WTC11 (cell line): ENCODE data around the gene MORN1. TPM values are rescaled to one million over a fixed set of nuclear protein-coding genes. Genes with fewer than 3 reads are reported as not detected.

Experiments
- ATAC-seq: fragments of 200-7000 bp; cut with Tn5 transposase; 2 replicates; pipeline ENCODE4 v1.10.0; 2021; ENCODE audit warnings: mild to moderate bottlenecking, moderate library complexity
- CTCF ChIA-PET: fragments of 300-600 bp; sonication (Branson Sonifier 250); formaldehyde crosslinking; loops from one replicate; lab custom pipeline; 2021; ENCODE audit warnings: antibody characterized with exemption; lab: Charles Lee
- POLR2A ChIA-PET: fragments of 350-600 bp; sonication (Branson Sonifier 250); formaldehyde crosslinking; loops from one replicate; lab custom pipeline; 2021; ENCODE audit warnings: antibody characterized with exemption; lab: Charles Lee
- DNase-seq: peaks from one replicate; pipeline ENCODE4 v3.0.0; 2021; ENCODE audit warnings: low spot score
- H3K27ac Mint-ChIP-seq: 2 replicates; pipeline ENCODE4 v1.8.0; 2021; ENCODE audit warnings: mixed read lengths
- H3K27me3 Mint-ChIP-seq: 2 replicates; pipeline ENCODE4 v1.8.0; 2021; ENCODE audit warnings: low read depth, mild to moderate bottlenecking, moderate library complexity, mixed read lengths
- H3K36me3 Mint-ChIP-seq: 2 replicates; pipeline ENCODE4 v1.8.0; 2021; ENCODE audit warnings: mixed read lengths
- H3K4me1 Mint-ChIP-seq: 2 replicates; pipeline ENCODE4 v1.8.0; 2022; ENCODE audit warnings: mixed read lengths
- H3K4me3 Mint-ChIP-seq: 2 replicates; pipeline ENCODE4 v1.8.0; 2021; ENCODE audit warnings: mild to moderate bottlenecking, moderate library complexity, mixed read lengths
- H3K9me3 Mint-ChIP-seq: 2 replicates; pipeline ENCODE4 v1.8.0; 2021; ENCODE audit warnings: mixed read lengths
- AR ChIP-seq: fragments of 250-450 bp; sonication (Bioruptor Pico); IDR thresholded peaks from 2 replicates; pipeline ENCODE4 v1.9.0; 2021; ENCODE audit warnings: mild to moderate bottlenecking
- ATF3 ChIP-seq: sonication (generic); formaldehyde crosslinking; conservative IDR thresholded peaks from 2 replicates; pipeline ENCODE4 v1.8.1; 2022; ENCODE audit warnings: mild to moderate bottlenecking, missing genetic modification reagents
- CBFB ChIP-seq: sonication (generic); formaldehyde crosslinking; IDR thresholded peaks from 2 replicates; pipeline ENCODE4 v1.8.1; 2022; ENCODE audit warnings: mild to moderate bottlenecking, low read depth, missing genetic modification reagents
- CREM ChIP-seq: sonication (generic); formaldehyde crosslinking; IDR thresholded peaks from 2 replicates; pipeline ENCODE4 v1.8.1; 2022; ENCODE audit warnings: mild to moderate bottlenecking, missing genetic modification reagents, moderate library complexity
- CTCF ChIP-seq: fragments of 200-600 bp; IDR thresholded peaks from 2 replicates; pipeline ENCODE4 v1.8.0; 2022; ENCODE audit warnings: antibody characterized with exemption
- E2F4 ChIP-seq: sonication (generic); formaldehyde crosslinking; IDR thresholded peaks from 2 replicates; pipeline ENCODE4 v1.8.1; 2022; ENCODE audit warnings: low read depth, mild to moderate bottlenecking, moderate library complexity, missing genetic modification reagents, borderline replicate concordance
- EMX1 ChIP-seq: fragments of 250-450 bp; sonication (Bioruptor Pico); IDR thresholded peaks from 2 replicates; pipeline ENCODE4 v1.8.0; 2021; ENCODE audit warnings: mild to moderate bottlenecking
- ERG ChIP-seq: fragments of 250-450 bp; sonication (Bioruptor Pico); IDR thresholded peaks from 2 replicates; pipeline ENCODE4 v1.8.0; 2021; ENCODE audit warnings: mild to moderate bottlenecking
- ESRRA ChIP-seq: sonication (generic); formaldehyde crosslinking; IDR thresholded peaks from 2 replicates; pipeline ENCODE4 v1.8.1; 2022; ENCODE audit warnings: mild to moderate bottlenecking, missing genetic modification reagents, borderline replicate concordance
- ETV6 ChIP-seq: sonication (generic); formaldehyde crosslinking; IDR thresholded peaks from 2 replicates; pipeline ENCODE4 v1.8.1; 2022; ENCODE audit warnings: mild to moderate bottlenecking, missing genetic modification reagents
- GABPB1 ChIP-seq: sonication (generic); formaldehyde crosslinking; IDR thresholded peaks from 2 replicates; pipeline ENCODE4 v1.8.1; 2023; ENCODE audit warnings: mild to moderate bottlenecking, missing genetic modification reagents
- HMGXB4 ChIP-seq: sonication (generic); formaldehyde crosslinking; IDR thresholded peaks from 2 replicates; pipeline ENCODE4 v1.8.1; 2023; ENCODE audit warnings: mild to moderate bottlenecking, moderate library complexity, missing genetic modification reagents
- JAZF1 ChIP-seq: fragments of 250-450 bp; sonication (Bioruptor Pico); IDR thresholded peaks from 2 replicates; pipeline ENCODE4 v1.9.0; 2021; ENCODE audit warnings: moderate library complexity, mild to moderate bottlenecking, inconsistent platforms
- NFATC4 ChIP-seq: fragments of 250-450 bp; sonication (Bioruptor Pico); IDR thresholded peaks from 2 replicates; pipeline ENCODE4 v1.9.0; 2021; ENCODE audit warnings: mild to moderate bottlenecking
- NR1H2 ChIP-seq: sonication (generic); formaldehyde crosslinking; IDR thresholded peaks from 2 replicates; pipeline ENCODE4 v1.9.0; 2021; ENCODE audit warnings: mild to moderate bottlenecking, moderate library complexity, missing genetic modification reagents
- NR3C1 ChIP-seq: sonication (generic); formaldehyde crosslinking; conservative IDR thresholded peaks from 2 replicates; pipeline ENCODE4 v1.8.1; 2023; ENCODE audit warnings: low read depth, mild to moderate bottlenecking, missing genetic modification reagents
- OVOL2 ChIP-seq: fragments of 250-450 bp; sonication (Bioruptor Pico); IDR thresholded peaks from 2 replicates; pipeline ENCODE4 v1.9.0; 2021; ENCODE audit warnings: mild to moderate bottlenecking, borderline replicate concordance
- SOX15 ChIP-seq: fragments of 250-450 bp; sonication (Bioruptor Pico); IDR thresholded peaks from 2 replicates; pipeline ENCODE4 v1.9.0; 2021; ENCODE audit warnings: mild to moderate bottlenecking
- SP1 ChIP-seq: sonication (generic); formaldehyde crosslinking; conservative IDR thresholded peaks from 2 replicates; pipeline ENCODE4 v1.8.1; 2022; ENCODE audit warnings: missing genetic modification reagents
- TCF7 ChIP-seq: sonication (generic); formaldehyde crosslinking; IDR thresholded peaks from 2 replicates; pipeline ENCODE4 v1.8.0; 2022; ENCODE audit warnings: mild to moderate bottlenecking, low read depth, missing genetic modification reagents, moderate library complexity
- TEAD1 ChIP-seq: sonication (generic); formaldehyde crosslinking; IDR thresholded peaks from 2 replicates; pipeline ENCODE4 v1.8.0; 2022; ENCODE audit warnings: mild to moderate bottlenecking, missing genetic modification reagents
- ZNF138 ChIP-seq: sonication (generic); formaldehyde crosslinking; conservative IDR thresholded peaks from 2 replicates; pipeline ENCODE4 v1.8.1; 2022; ENCODE audit warnings: mild to moderate bottlenecking, moderate library complexity, missing genetic modification reagents
- ZNF219 ChIP-seq: sonication (generic); formaldehyde crosslinking; IDR thresholded peaks from 2 replicates; pipeline ENCODE4 v1.8.0; 2023; ENCODE audit warnings: missing genetic modification reagents, mild to moderate bottlenecking, borderline replicate concordance
- ZNF512 ChIP-seq: sonication (generic); formaldehyde crosslinking; IDR thresholded peaks from 2 replicates; pipeline ENCODE4 v1.8.1; 2022; ENCODE audit warnings: missing genetic modification reagents, borderline replicate concordance
- total RNA-seq: library from RNA; stranded (reverse); gene quantifications from 3 replicates; pipeline ENCODE4 v1.2.3, GENCODE V29; 2021

Gene MORN1
- total RNA-seq, 1 experiment from 2014 or later = 14.5 TPM

- H3K36me3 Mint-ChIP-seq = no peaks in the 10 kb centered on the region
- CTCF ChIA-PET = interaction anchor here (0.6 to 1.3 kb wide), 6 partner anchors 14 to 168 kb away, joined by 3 to 4 read pairs (median 3); partner anchors contain the start of gene PANK4
- DNase-seq = no peak
These were observed 25.0 kb upstream of the MORN1 start for GRCh38 chr1:2416403-2416802.

GRCh38 chr1:2415801-2416208, 24.5 kb upstream of the MORN1 start:
- ATAC-seq (no peak), DNase-seq (no peak)
- Mint-ChIP-seq H3K36me3 (no peaks in the 10 kb centered on the region), H3K4me3 (no peak overlapping the region), H3K4me1 (peaks cover 16% of the 10 kb centered on the region), H3K27me3 (no peaks in the 10 kb centered on the region; the same call in 1 of the 2 replicates), H3K27ac (no peak overlapping the region), H3K9me3 (no peaks in the 10 kb centered on the region)
- CTCF ChIA-PET = interaction anchor here (0.7 to 1.3 kb wide), 5 partner anchors 14 to 168 kb away, joined by 3 to 4 read pairs (median 3); no protein-coding TSS in a partner anchor
- POLR2A ChIA-PET = interaction anchor here (0.5 to 0.6 kb wide), 2 partner anchors 45 to 922 kb away, joined by 3 to 4 read pairs; no protein-coding TSS in a partner anchor
- TF ChIP-seq ESRRA (CRISPR knock-in tag) = no peak
- TF ChIP-seq SP1 (CRISPR knock-in tag) = no peak
- no peak for TF ChIP-seq AR (CRISPR knock-in tag)
- no peak for TF ChIP-seq HMGXB4
- no peak for TF ChIP-seq JAZF1 (CRISPR knock-in tag)
- TF ChIP-seq OVOL2 (CRISPR knock-in tag) = no peak
- no peak for TF ChIP-seq TEAD1 (CRISPR knock-in tag)
- no peak for TF ChIP-seq E2F4 (CRISPR knock-in tag)
- TF ChIP-seq CBFB = no peak

More at GRCh38 chr1:2416403-2416802, 25.0 kb upstream of the MORN1 start:
- Mint-ChIP-seq H3K9me3 (no peaks in the 10 kb centered on the region), H3K4me1 (peaks cover 16% of the 10 kb centered on the region), H3K27ac (no peak overlapping the region), H3K27me3 (peaks cover 1% of the 10 kb centered on the region), H3K4me3 (no peak overlapping the region)
- POLR2A ChIA-PET = interaction anchor here (0.5 to 0.6 kb wide), 2 partner anchors 44 to 921 kb away, joined by 3 to 4 read pairs; no protein-coding TSS in a partner anchor
- no peak for ATAC-seq
- no peak for TF ChIP-seq TCF7 (CRISPR knock-in tag)
- no peak for TF ChIP-seq EMX1
- TF ChIP-seq CREM (CRISPR knock-in tag) = no peak
- no peak for TF ChIP-seq CTCF
- no peak for TF ChIP-seq NFATC4 (CRISPR knock-in tag)
- no peak for TF ChIP-seq ETV6 (CRISPR knock-in tag)
- TF ChIP-seq ATF3 (CRISPR knock-in tag) = no peak
- no peak for TF ChIP-seq GABPB1 (CRISPR knock-in tag)
- no peak for TF ChIP-seq ERG (CRISPR knock-in tag)
- TF ChIP-seq ZNF219 (CRISPR knock-in tag) = no peak
- TF ChIP-seq SOX15 = no peak
- TF ChIP-seq ZNF138 (CRISPR knock-in tag) = no peak
- TF ChIP-seq ZNF512 = no peak
- TF ChIP-seq NR1H2 = no peak
- no peak for TF ChIP-seq NR3C1 (CRISPR knock-in tag)
